OCI-LY7 (cell line): Measurements from ENCODE around the gene KRCC1.

Source experiments
- CTCF ChIP-seq: fragments of 200-600 bp; sonication (generic); conservative IDR thresholded peaks from 2 replicates; pipeline ENCODE4 v1.5.1; 2014; ENCODE audit warnings: mild to moderate bottlenecking, antibody characterized with exemption, low read length, moderate library complexity, mixed read lengths
- EZH2phosphoT487 ChIP-seq: fragments of 200-600 bp; sonication (generic); IDR thresholded peaks from 2 replicates; pipeline ENCODE4 v1.6.1; 2018; ENCODE audit warnings: low read depth, borderline replicate concordance, mild to moderate bottlenecking, mixed run types, antibody characterized with exemption, low read length, moderate library complexity, mixed read lengths

GRCh38 chr2:88096708-88097107 lies 41.1 kb upstream of the KRCC1 start:
- no peak for TF ChIP-seq CTCF
- TF ChIP-seq EZH2phosphoT487, result no peak
